ENCODE results near the gene TMEM200A.

GRCh38 chr6:130425537-130425936, 59.7 kb downstream of the TMEM200A start:
- TF ChIP-seq CTCF (IDR thresholded peaks at IDR 0.05) (no peak), POLR2A (IDR thresholded peaks at IDR 0.05) (no peak)

Data from body of pancreas (tissue), 4 donors.